Measurements from ENCODE around the gene ZNF280A. TPM values are rescaled to one million over a fixed set of nuclear protein-coding genes. Genes with fewer than 3 reads are reported as not detected.

The ZNF280A gene
- total and polyA plus RNA-seq, 11 donors = not detected

DNA sequence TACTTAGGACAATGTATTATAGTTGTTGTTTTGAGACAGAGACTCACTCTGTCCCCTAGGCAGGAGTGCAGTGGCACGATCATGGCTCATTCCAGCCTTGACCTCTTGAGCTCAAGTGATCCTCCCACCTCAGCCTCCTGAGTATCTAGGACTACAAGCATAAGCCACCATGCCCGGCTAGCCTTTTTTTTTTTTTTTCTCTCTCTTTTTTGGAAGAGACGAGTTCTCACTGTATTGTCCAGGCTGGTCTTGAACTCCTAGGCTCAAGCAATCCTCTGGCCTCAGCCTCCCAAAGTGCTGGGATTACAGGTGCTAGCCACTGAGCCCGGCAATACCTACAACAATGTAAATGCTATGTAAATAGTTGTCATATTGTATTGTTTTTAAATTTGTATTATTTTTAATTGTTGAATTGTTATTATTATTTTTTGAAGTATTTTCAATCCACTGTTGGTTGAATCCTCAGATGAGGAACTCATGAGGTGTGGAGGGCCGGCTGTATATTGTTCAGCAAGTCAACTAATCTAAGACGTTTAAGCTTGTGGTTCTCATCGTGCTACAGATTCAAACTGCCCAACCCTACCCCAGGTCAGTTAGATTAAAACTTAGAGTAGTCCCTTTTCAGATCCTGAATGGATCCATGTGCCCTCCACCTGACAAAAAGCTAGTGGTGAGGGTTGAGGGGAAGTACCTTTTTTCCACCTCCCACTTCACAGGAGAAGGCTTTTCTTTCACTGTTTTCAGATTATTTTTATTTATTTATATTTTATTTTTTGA lies 11.9 kb upstream of the ZNF280A start:
- Histone ChIP-seq H3K9me3 (no peaks in the 10 kb centered on the region), H3K27ac (no peak overlapping the region), H3K4me3 (no peak overlapping the region), H3K36me3 (no peaks in the 10 kb centered on the region), H3K4me1 (no peaks in the 10 kb centered on the region), H3K27me3 (peaks cover 0 to 4% (median 0%) of the 10 kb centered on the region in 9 donors)
- intact Hi-C loops (cut with DNase I) = no loop called here
- 77 to 88% (median 81%) methylated on average over 7 of the region's 7 CpGs for WGBS, 4 donors
- ATAC-seq (no peak), DNase-seq (no peak)
- no peak for TF ChIP-seq POLR2A (IDR thresholded peaks at IDR 0.05)
- TF ChIP-seq, protein P1, sequence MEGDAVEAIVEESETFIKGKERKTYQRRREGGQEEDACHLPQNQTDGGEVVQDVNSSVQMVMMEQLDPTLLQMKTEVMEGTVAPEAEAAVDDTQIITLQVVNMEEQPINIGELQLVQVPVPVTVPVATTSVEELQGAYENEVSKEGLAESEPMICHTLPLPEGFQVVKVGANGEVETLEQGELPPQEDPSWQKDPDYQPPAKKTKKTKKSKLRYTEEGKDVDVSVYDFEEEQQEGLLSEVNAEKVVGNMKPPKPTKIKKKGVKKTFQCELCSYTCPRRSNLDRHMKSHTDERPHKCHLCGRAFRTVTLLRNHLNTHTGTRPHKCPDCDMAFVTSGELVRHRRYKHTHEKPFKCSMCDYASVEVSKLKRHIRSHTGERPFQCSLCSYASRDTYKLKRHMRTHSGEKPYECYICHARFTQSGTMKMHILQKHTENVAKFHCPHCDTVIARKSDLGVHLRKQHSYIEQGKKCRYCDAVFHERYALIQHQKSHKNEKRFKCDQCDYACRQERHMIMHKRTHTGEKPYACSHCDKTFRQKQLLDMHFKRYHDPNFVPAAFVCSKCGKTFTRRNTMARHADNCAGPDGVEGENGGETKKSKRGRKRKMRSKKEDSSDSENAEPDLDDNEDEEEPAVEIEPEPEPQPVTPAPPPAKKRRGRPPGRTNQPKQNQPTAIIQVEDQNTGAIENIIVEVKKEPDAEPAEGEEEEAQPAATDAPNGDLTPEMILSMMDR (IDR thresholded peaks at IDR 0.05) = no peak

DNA sequence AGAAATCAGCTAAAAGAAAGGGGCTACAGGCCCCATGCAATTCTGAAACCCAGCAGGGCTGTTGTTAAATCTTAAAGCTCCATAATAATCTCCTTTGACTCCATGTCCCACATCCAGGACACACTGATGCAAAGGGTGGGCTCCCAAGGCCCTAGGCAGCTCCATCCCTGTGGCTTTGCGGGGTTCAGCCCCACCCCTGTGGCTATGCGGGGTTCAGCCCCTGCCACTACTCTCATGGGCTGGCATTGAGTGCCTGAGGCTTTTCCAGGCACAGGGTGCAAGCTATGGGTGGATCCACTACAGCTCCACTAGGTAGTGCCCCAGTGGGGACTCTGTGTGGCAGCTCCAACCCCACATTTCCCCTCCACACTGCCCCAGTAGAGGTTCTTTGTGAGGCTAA lies 8.7 kb upstream of the ZNF280A start:
- Histone ChIP-seq H3K36me3 (no peaks in the 10 kb centered on the region), H3K4me3 (no peak overlapping the region), H3K27me3 (peaks cover 0 to 10% (median 1%) of the 10 kb centered on the region in 9 donors), H3K4me1 (no peaks in the 10 kb centered on the region), H3K27ac (no peak overlapping the region), H3K9me3 (no peaks in the 10 kb centered on the region)
- WGBS, 4 donors = 69 to 93% (median 86%) methylated on average over 2 of the region's 2 CpGs
- intact Hi-C loops (cut with DNase I) = no loop called here
- DNase-seq (no peak), ATAC-seq (no peak)
- TF ChIP-seq POLR2A (IDR thresholded peaks at IDR 0.05) = no peak
- TF ChIP-seq, protein P1 (IDR thresholded peaks at IDR 0.05) = no peak

DNA sequence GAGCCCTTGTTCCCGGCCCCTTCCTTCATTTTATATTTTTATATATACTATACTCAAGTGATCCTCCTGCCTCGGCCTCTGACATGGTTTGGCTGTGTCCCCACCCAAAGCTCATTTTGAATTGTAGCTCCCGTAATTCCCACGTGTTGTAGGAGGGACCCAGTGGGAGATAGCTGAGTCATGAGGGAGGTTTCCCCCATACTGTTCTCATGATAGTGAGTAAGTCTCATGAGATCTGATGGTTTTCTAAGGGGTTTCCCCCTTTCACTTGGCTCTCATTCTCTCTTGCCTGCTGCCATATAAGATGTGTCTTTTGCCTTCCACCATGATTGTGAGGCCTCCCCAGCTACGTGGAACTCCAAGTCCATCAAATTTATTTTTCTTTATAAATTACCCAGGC lies 7.2 kb upstream of the ZNF280A start:
- H3K27me3 ChIP-seq = peaks cover 0 to 10% (median 2%) of the 10 kb centered on the region in 9 donors
- H3K4me3 ChIP-seq = no peak overlapping the region
- ATAC-seq (no peak), DNase-seq (no peak)
- H3K9me3 ChIP-seq = no peaks in the 10 kb centered on the region
- intact Hi-C loops (cut with DNase I) = no loop called here
- WGBS, 4 donors = 74 to 83% (median 80%) methylated on average over 5 of the region's 5 CpGs
- TF ChIP-seq, protein P1 (IDR thresholded peaks at IDR 0.05) = no peak
- no peak for TF ChIP-seq POLR2A (IDR thresholded peaks at IDR 0.05)
- H3K4me1 ChIP-seq = no peaks in the 10 kb centered on the region
- H3K27ac ChIP-seq = no peak overlapping the region
- H3K36me3 ChIP-seq = no peaks in the 10 kb centered on the region

DNA sequence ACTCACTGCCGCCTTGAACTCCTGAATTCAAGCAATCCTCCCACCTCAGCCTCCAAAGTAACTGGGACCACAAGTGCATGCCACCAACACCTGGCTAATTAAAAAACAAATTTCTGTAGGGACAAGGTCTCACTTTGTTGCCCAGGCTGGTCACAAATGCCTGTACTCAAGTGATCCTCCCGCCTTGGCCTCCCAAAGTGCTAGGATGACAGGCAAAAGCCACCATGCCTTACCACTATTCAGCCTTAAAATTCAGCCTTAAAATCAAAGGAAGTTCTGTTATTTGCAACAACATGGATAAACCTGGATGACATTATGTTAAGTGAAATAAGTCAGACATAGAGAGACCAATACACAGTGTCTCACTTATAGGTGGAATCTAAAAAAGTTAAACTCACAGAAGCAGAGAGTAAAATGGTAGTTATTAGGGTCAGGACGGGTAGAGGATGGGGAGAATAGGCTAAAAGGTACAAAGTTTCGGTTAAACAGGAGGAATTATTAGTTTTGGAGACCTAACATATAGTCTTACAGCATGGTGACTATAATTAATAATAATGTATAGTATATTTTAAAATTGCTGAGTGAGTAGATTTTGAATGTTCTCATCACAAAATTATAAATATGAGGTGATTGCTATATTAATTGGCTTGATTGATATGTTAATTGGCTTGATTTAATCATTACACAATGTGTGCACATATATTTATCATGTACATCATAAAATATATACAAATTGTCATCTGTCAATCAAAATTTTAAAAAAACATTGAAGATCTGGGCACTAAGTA lies 6.2 kb upstream of the ZNF280A start:
- ATAC-seq = no peak
- no peaks in the 10 kb centered on the region for H3K36me3 ChIP-seq
- H3K4me1 ChIP-seq = no peaks in the 10 kb centered on the region
- DNase-seq = no peak
- no peaks in the 10 kb centered on the region for H3K9me3 ChIP-seq
- H3K27ac ChIP-seq = no peak overlapping the region
- intact Hi-C loops (cut with DNase I) = no loop called here
- TF ChIP-seq, protein P1 (IDR thresholded peaks at IDR 0.05) = no peak
- TF ChIP-seq POLR2A (IDR thresholded peaks at IDR 0.05) = no peak
- H3K4me3 ChIP-seq = no peak overlapping the region
- 73 to 76% (median 74%) methylated on average over 4 of the region's 4 CpGs for WGBS, 4 donors
- peaks cover 0 to 15% (median 0%) of the 10 kb centered on the region in 9 donors for H3K27me3 ChIP-seq

Data from heart left ventricle (tissue), 16 donors.